WTC11 (cell line): Measurements from ENCODE around the gene PLPP3. TPM values are rescaled to one million over a fixed set of nuclear protein-coding genes. Genes with fewer than 3 reads are reported as not detected.

ENCODE experiments used
- ATAC-seq: fragments of 200-7000 bp; cut with Tn5 transposase; 2 replicates; pipeline ENCODE4 v1.10.0; 2021; ENCODE audit warnings: mild to moderate bottlenecking, moderate library complexity
- CTCF ChIA-PET: fragments of 300-600 bp; sonication (Branson Sonifier 250); formaldehyde crosslinking; loops from one replicate; lab custom pipeline; 2021; ENCODE audit warnings: antibody characterized with exemption; lab: Charles Lee
- POLR2A ChIA-PET: fragments of 350-600 bp; sonication (Branson Sonifier 250); formaldehyde crosslinking; loops from one replicate; lab custom pipeline; 2021; ENCODE audit warnings: antibody characterized with exemption; lab: Charles Lee
- DNase-seq: peaks from one replicate; pipeline ENCODE4 v3.0.0; 2021; ENCODE audit warnings: low spot score
- H3K27ac Mint-ChIP-seq: 2 replicates; pipeline ENCODE4 v1.8.0; 2021; ENCODE audit warnings: mixed read lengths
- H3K27me3 Mint-ChIP-seq: 2 replicates; pipeline ENCODE4 v1.8.0; 2021; ENCODE audit warnings: low read depth, mild to moderate bottlenecking, moderate library complexity, mixed read lengths
- H3K36me3 Mint-ChIP-seq: 2 replicates; pipeline ENCODE4 v1.8.0; 2021; ENCODE audit warnings: mixed read lengths
- H3K4me1 Mint-ChIP-seq: 2 replicates; pipeline ENCODE4 v1.8.0; 2022; ENCODE audit warnings: mixed read lengths
- H3K4me3 Mint-ChIP-seq: 2 replicates; pipeline ENCODE4 v1.8.0; 2021; ENCODE audit warnings: mild to moderate bottlenecking, moderate library complexity, mixed read lengths
- H3K9me3 Mint-ChIP-seq: 2 replicates; pipeline ENCODE4 v1.8.0; 2021; ENCODE audit warnings: mixed read lengths
- AFF4 ChIP-seq: sonication (generic); formaldehyde crosslinking; IDR thresholded peaks from 2 replicates; pipeline ENCODE4 v1.8.1; 2023; ENCODE audit warnings: mild to moderate bottlenecking, missing genetic modification reagents, borderline replicate concordance
- ARID4B ChIP-seq: sonication (generic); formaldehyde crosslinking; IDR thresholded peaks from 2 replicates; pipeline ENCODE4 v1.8.0; 2023; ENCODE audit warnings: missing genetic modification reagents, mild to moderate bottlenecking, borderline replicate concordance
- CREB1 ChIP-seq: sonication (generic); formaldehyde crosslinking; IDR thresholded peaks from 2 replicates; pipeline ENCODE4 v1.8.0; 2023; ENCODE audit warnings: mild to moderate bottlenecking, missing genetic modification reagents
- EMX1 ChIP-seq: fragments of 250-450 bp; sonication (Bioruptor Pico); IDR thresholded peaks from 2 replicates; pipeline ENCODE4 v1.8.0; 2021; ENCODE audit warnings: mild to moderate bottlenecking
- GRHL2 ChIP-seq: fragments of 250-450 bp; sonication (Bioruptor Pico); IDR thresholded peaks from 2 replicates; pipeline ENCODE4 v1.8.0; 2022; ENCODE audit warnings: mild to moderate bottlenecking, moderate library complexity; ENCODE audit not compliant: insufficient replicate concordance, severe bottlenecking
- HMGXB4 ChIP-seq: sonication (generic); formaldehyde crosslinking; IDR thresholded peaks from 2 replicates; pipeline ENCODE4 v1.8.1; 2023; ENCODE audit warnings: mild to moderate bottlenecking, moderate library complexity, missing genetic modification reagents
- MXD4 ChIP-seq: fragments of 250-450 bp; sonication (Bioruptor Pico); IDR thresholded peaks from 2 replicates; pipeline ENCODE4 v1.8.0; 2021; ENCODE audit warnings: mild to moderate bottlenecking, moderate library complexity, borderline replicate concordance
- NFYB ChIP-seq: sonication (generic); formaldehyde crosslinking; conservative IDR thresholded peaks from 2 replicates; pipeline ENCODE4 v1.8.0; 2022; ENCODE audit warnings: low read depth, missing genetic modification reagents
- PRRX2 ChIP-seq: fragments of 250-450 bp; sonication (Bioruptor Pico); IDR thresholded peaks from 2 replicates; pipeline ENCODE4 v1.8.0; 2021; ENCODE audit warnings: mild to moderate bottlenecking
- TEAD1 ChIP-seq: sonication (generic); formaldehyde crosslinking; IDR thresholded peaks from 2 replicates; pipeline ENCODE4 v1.8.0; 2022; ENCODE audit warnings: mild to moderate bottlenecking, missing genetic modification reagents
- TEAD4 ChIP-seq: sonication (generic); formaldehyde crosslinking; IDR thresholded peaks from 2 replicates; pipeline ENCODE4 v1.8.0; 2022; ENCODE audit warnings: mild to moderate bottlenecking, missing genetic modification reagents
- TP53 ChIP-seq: sonication (generic); formaldehyde crosslinking; IDR thresholded peaks from 2 replicates; pipeline ENCODE4 v1.8.1; 2023; ENCODE audit warnings: mild to moderate bottlenecking, missing genetic modification reagents
- USF2 ChIP-seq: sonication (generic); formaldehyde crosslinking; IDR thresholded peaks from 2 replicates; pipeline ENCODE4 v1.8.1; 2023; ENCODE audit warnings: mild to moderate bottlenecking, missing genetic modification reagents, moderate library complexity
- ZMAT4 ChIP-seq: fragments of 250-450 bp; sonication (Bioruptor Pico); IDR thresholded peaks from 2 replicates; pipeline ENCODE4 v1.9.0; 2021; ENCODE audit warnings: mild to moderate bottlenecking
- ZNF317 ChIP-seq: sonication (generic); formaldehyde crosslinking; IDR thresholded peaks from 2 replicates; pipeline ENCODE4 v1.8.1; 2023; ENCODE audit warnings: low read depth, mild to moderate bottlenecking, moderate library complexity, missing genetic modification reagents, borderline replicate concordance
- total RNA-seq: library from RNA; stranded (reverse); gene quantifications from 3 replicates; pipeline ENCODE4 v1.2.3, GENCODE V29; 2021

The PLPP3 gene
- total RNA-seq, 1 experiment from 2014 or later = 31.0 TPM

- H3K36me3 Mint-ChIP-seq = peaks cover 39% of the 10 kb centered on the region
- H3K9me3 Mint-ChIP-seq = no peaks in the 10 kb centered on the region
- no peak for ATAC-seq
- POLR2A ChIA-PET = no interaction called here
- TF ChIP-seq ZMAT4 (CRISPR knock-in tag) (no peak), TP53 (CRISPR knock-in tag) (no peak), USF2 (no peak), ZNF317 (CRISPR knock-in tag) (no peak), ARID4B (CRISPR knock-in tag) (no peak), TEAD4 (CRISPR knock-in tag) (no peak), GRHL2 (CRISPR knock-in tag) (no peak), PRRX2 (CRISPR knock-in tag) (no peak), AFF4 (CRISPR knock-in tag) (no peak), EMX1 (CRISPR knock-in tag) (no peak), CREB1 (CRISPR knock-in tag) (no peak), TEAD1 (CRISPR knock-in tag) (no peak), MXD4 (no peak), HMGXB4 (CRISPR knock-in tag) (no peak), NFYB (CRISPR knock-in tag) (no peak)
- TF ChIP-seq, all 79 proteins: peak for 0
- H3K4me3 Mint-ChIP-seq = no peak overlapping the region
- H3K4me1 Mint-ChIP-seq = peaks cover 55% of the 10 kb centered on the region
- peak overlapping the region; percentile 46 for H3K27ac Mint-ChIP-seq
- no peaks in the 10 kb centered on the region for H3K27me3 Mint-ChIP-seq
- CTCF ChIA-PET = interaction anchor here (0.6 to 1.1 kb wide), 2 partner anchors 9 to 24 kb away, joined by 3 read pairs; no protein-coding TSS in a partner anchor
- no peak for DNase-seq
These were observed 52.7 kb downstream of the PLPP3 start for GRCh38 chr1:56526571-56527174.
